HG02943 (cell line): ENCODE data around the gene WDR54.
"Not testable (repeated sequence)": the region's sequence is repeated elsewhere in the genome, so short reads cannot be mapped to it uniquely, and the experiment has no call there.

Experiments used
- ATAC-seq: cut with Tn5 transposase; IDR thresholded peaks from one replicate; pipeline ENCODE4 v1.9.1; 2021; ENCODE audit warnings: mild to moderate bottlenecking, low read depth, moderate library complexity; ENCODE audit not compliant: unreplicated experiment

WDR54 gene

GRCh38 chr2:74450570-74451190 lies 29.1 kb downstream of the WDR54 start:
- ATAC-seq, result no peak

GRCh38 chr2:74454654-74455511 lies 33.4 kb downstream of the WDR54 start, which contains the start of gene INO80B:
Gene INO80B, plus strand, starts transcription at chr2:74455087. Its CDS starts 30 bp downstream, at chr2:74455117.
- ATAC-seq, result peak; percentile 39

DNA sequence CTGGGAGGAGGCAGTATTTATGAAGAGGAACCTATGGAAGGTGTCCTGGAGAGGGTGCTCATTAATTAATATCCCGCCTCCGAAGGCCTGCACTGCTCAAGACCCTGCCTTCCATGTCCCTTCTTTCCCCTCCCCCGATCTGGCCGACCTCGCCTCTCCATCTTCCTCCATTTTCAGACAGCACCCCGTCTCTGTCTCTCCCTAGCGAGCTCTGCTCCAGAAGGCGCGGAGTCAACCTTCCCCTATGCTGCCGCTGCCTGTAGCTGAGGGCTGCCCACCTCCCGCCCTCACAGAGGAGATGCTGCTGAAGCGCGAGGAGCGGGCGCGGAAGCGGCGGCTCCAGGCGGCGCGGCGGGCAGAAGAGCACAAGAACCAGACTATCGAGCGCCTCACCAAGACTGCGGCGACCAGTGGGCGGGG lies 35.6 kb downstream of the WDR54 start:
- no peak for ATAC-seq

DNA sequence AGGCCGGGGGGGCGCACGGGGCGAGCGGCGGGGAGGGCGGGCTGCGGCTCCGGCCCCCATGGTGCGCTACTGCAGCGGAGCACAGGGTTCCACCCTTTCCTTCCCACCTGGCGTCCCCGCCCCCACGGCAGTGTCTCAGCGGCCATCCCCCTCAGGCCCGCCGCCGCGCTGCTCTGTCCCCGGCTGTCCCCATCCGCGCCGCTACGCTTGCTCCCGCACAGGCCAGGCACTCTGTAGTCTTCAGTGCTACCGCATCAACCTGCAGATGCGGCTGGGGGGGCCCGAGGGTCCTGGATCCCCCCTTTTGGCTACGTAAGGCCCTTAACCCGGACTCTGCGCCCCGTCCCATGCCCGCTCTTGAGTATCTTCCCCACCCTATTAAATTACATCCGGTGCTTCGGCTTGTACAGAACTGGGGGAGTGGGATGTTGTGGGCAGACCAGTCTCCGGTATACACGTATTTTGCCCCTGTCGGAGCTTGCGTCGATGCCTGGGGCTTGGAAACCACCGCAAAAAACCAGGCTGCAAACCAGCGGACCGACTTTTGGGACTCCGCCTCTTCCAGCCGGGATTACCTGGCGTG lies 36.1 kb downstream of the WDR54 start:
- ATAC-seq, result peak; percentile 35

- peak; percentile 78 for ATAC-seq
Measured at GRCh38 chr2:74458132-74458937, 36.8 kb downstream of the WDR54 start, which contains the start of gene WBP1. Gene WBP1, plus strand, starts transcription at chr2:74458438. Its CDS starts 165 bp downstream, at chr2:74458603.

DNA sequence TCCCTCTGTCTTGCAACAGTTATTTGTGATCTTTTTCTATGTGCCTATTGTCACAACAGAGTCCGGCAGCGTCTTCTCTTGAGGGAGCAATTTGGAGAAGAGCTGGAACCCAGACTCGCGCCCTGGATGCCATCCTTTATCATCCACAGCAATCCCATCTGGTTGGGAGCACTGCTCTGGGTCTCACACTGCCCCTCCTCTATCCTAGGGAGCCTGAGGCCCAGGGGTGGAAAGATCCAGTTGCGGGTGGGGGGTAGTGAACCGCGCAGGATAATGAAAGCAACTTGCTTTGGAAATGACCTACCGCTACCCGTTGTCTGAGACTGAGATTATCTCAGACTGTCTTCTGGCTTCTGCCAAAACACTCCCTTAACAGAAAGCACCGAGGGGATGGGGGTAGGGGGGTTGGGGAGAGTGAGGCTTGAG lies 37.4 kb downstream of the WDR54 start:
- no peak for ATAC-seq

GRCh38 chr2:74459503-74460118 lies 38.1 kb downstream of the WDR54 start:
- ATAC-seq, result not testable (repeated sequence)

GRCh38 chr2:74460187-74460586 lies 38.7 kb downstream of the WDR54 start:
- ATAC-seq, result not testable (repeated sequence)

GRCh38 chr2:74461187-74462053 lies 39.9 kb downstream of the WDR54 start:
- no peak for ATAC-seq

- no peak for ATAC-seq
Measured at GRCh38 chr2:74462054-74462785, 40.7 kb downstream of the WDR54 start.

DNA sequence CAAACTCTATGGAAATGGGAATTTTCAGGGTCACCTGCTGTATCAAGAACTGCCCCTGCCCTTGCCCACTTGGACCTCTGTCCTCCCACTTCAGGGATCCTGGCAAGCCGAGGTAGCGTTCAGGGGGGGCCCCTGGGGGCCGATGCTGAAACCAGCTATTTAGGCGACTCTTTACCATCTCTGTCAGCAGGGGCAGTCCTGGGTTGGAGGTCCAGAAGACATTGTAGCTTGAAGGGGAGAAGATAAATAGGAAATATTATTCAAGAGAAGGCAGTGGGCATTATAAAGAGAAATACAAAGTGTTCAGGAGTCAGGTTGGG lies 41.2 kb downstream of the WDR54 start:
- no peak for ATAC-seq

GRCh38 chr2:74464406-74464805 lies 42.9 kb downstream of the WDR54 start:
- ATAC-seq, result peak; percentile 5

GRCh38 chr2:74470742-74471141 lies 49.2 kb downstream of the WDR54 start:
- ATAC-seq, result not testable (repeated sequence)

- no peak for ATAC-seq
Measured at GRCh38 chr2:74471332-74472065, 50.0 kb downstream of the WDR54 start.

- peak; percentile 89 for ATAC-seq
Measured at GRCh38 chr2:74472086-74472944, 50.8 kb downstream of the WDR54 start, which contains the start of gene MRPL53. Gene MRPL53, minus strand, starts transcription at chr2:74472680. Its CDS starts 20 bp downstream, at chr2:74472660.

GRCh38 chr2:74472945-74473258 lies 51.4 kb downstream of the WDR54 start:
- no peak for ATAC-seq

DNA sequence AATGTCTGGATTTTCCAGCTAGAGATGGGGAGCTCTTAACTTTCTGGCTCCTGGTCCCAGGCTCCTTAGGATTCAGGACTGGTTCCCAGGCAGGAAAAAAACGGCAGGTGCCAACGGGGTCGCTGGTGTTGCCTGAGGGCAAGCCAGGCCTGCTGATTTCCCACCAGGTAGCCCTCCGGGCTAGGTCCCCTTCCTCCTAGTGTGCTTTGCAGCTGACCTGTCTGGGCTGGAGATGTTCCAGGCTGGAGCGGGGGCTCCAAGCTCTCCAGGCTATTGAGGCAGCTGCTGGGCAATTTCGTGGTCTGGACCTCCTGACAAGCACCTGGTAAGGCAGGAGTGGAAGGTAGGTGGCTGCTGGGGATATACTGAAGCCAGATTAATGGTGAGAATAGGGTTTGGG lies 53.0 kb downstream of the WDR54 start:
- ATAC-seq, result no peak
